Esophagus squamous epithelium (tissue), 5 donors: Measurements from ENCODE around the gene RNF141. TPM values are rescaled to one million over a fixed set of nuclear protein-coding genes. Genes with fewer than 3 reads are reported as not detected.

ENCODE experiments used
- DNase-seq: peaks from one replicate; lab custom pipeline; 2025; lab: John Stamatoyannopoulos, UW
- H3K27ac ChIP-seq, 4 donors: fragments of 200-600 bp; sonication (generic); one replicate each; pipeline ENCODE4 v1.5.1; 2016 to 2019; ENCODE audit warnings: mild to moderate bottlenecking in 1 of 4
- H3K27me3 ChIP-seq, 4 donors: fragments of 200-600 bp; sonication (generic); 1 replicate in 3 of 4; 2 replicates in 1 of 4; pipeline versions ENCODE4 v1.5.1 to v1.6.0; 2017 to 2021; ENCODE audit warnings: antibody characterized with exemption in 1 of 4
- H3K36me3 ChIP-seq, 3 donors: fragments of 200-600 bp; sonication (generic); one replicate each; pipeline ENCODE4 v1.5.1; 2016 to 2019
- H3K4me1 ChIP-seq, 3 donors: fragments of 200-600 bp; sonication (generic); one replicate each; pipeline ENCODE4 v1.5.1; 2017 to 2019
- H3K4me3 ChIP-seq, 4 donors: fragments of 200-600 bp; sonication (generic); 1 replicate in 3 of 4; 2 replicates in 1 of 4; pipeline ENCODE4 v1.5.1; 2016 to 2019; ENCODE audit warnings: mild to moderate bottlenecking in 2 of 4, moderate library complexity in 1 of 4
- H3K9me3 ChIP-seq, 3 donors: fragments of 200-600 bp; sonication (generic); one replicate each; pipeline ENCODE4 v1.5.1; 2016 to 2019
- CTCF ChIP-seq, 6 experiments: fragments of 450-650 bp in 4 of 6; fragments of 200-600 bp in 2 of 6; sonication (generic) in 2 of 6; IDR thresholded peaks; one replicate each; pipeline ENCODE4 v1.5.1; 2016 to 2019; ENCODE audit warnings: antibody characterized with exemption in 6 of 6, mild to moderate bottlenecking in 4 of 6, moderate library complexity in 4 of 6
- POLR2A ChIP-seq, 4 donors: fragments of 450-650 bp; IDR thresholded peaks; one replicate each; pipeline ENCODE4 v1.6.1; 2017; ENCODE audit warnings: antibody characterized with exemption in 4 of 4, mild to moderate bottlenecking in 4 of 4, moderate library complexity in 3 of 4
- WGBS, 2 donors: methylation state at CpG; one replicate each; pipeline ENCODE4 v1.1.5; 2018; 5-methylcytosine and 5-hydroxymethylcytosine counted together
- intact Hi-C: fragments of 100-400 bp; cut with DNase I; formaldehyde crosslinking; loops from one replicate; pipeline ENCODE4 v1.15.0; 2022
- total RNA-seq, 4 donors: library from RNA; depleted of rRNA; stranded (reverse); fragments of >200 nt; gene quantifications; one replicate each; pipeline ENCODE4 v1.1.0, GENCODE V29; 2016
- donor health status: DM: yes; HTN: yes; CAD: no.

Gene RNF141
- total RNA-seq, 4 donors from 2014 or later: 51.7 to 88.4 (median 56.9) TPM

GRCh38 chr11:10500757-10501684 lies 40.0 kb downstream of the RNF141 start:
- H3K36me3 ChIP-seq: peaks cover 0 to 89% (median 3%) of the 10 kb centered on the region in 3 donors
- intact Hi-C loops: no loop called here
- 68% methylated on average over 3 to 8 of the region's 20 CpGs for WGBS, 2 donors
- H3K27me3 ChIP-seq: no peaks in the 10 kb centered on the region
- peaks cover 9 to 47% (median 30%) of the 10 kb centered on the region in 3 donors for H3K4me1 ChIP-seq
- no peaks in the 10 kb centered on the region for H3K9me3 ChIP-seq
- TF ChIP-seq CTCF (IDR thresholded peaks at IDR 0.05) (no peak), POLR2A (IDR thresholded peaks at IDR 0.05) (no peak)
- no peak overlapping the region for H3K27ac ChIP-seq
- DNase-seq: no peak
- H3K4me3 ChIP-seq: no peak overlapping the region

- no peak for DNase-seq
- Histone ChIP-seq H3K4me3 (no peak overlapping the region), H3K27ac (peak overlapping the region in 1 of 4 donors; percentile 28), H3K36me3 (peaks cover 0 to 90% (median 3%) of the 10 kb centered on the region in 3 donors), H3K4me1 (peaks cover 9 to 51% (median 27%) of the 10 kb centered on the region in 3 donors), H3K27me3 (no peaks in the 10 kb centered on the region), H3K9me3 (no peaks in the 10 kb centered on the region)
- no peak for TF ChIP-seq POLR2A (IDR thresholded peaks at IDR 0.05)
- TF ChIP-seq CTCF (IDR thresholded peaks at IDR 0.05): no peak
- intact Hi-C loops: no loop called here
- 70 to 84% methylated on average over 7 to 10 of the region's 15 CpGs for WGBS, 2 donors
Measured at GRCh38 chr11:10499874-10500601, 40.9 kb downstream of the RNF141 start.

GRCh38 chr11:10499452-10499851 lies 41.5 kb downstream of the RNF141 start:
- no peaks in the 10 kb centered on the region for H3K9me3 ChIP-seq
- no peak overlapping the region for H3K4me3 ChIP-seq
- H3K27me3 ChIP-seq: no peaks in the 10 kb centered on the region
- DNase-seq: no peak
- peaks cover 0 to 90% (median 3%) of the 10 kb centered on the region in 3 donors for H3K36me3 ChIP-seq
- 45 to 50% methylated on average over 3 to 4 of the region's 5 CpGs for WGBS, 2 donors
- intact Hi-C loops: no loop called here
- peaks cover 9 to 52% (median 27%) of the 10 kb centered on the region in 3 donors for H3K4me1 ChIP-seq
- TF ChIP-seq CTCF (IDR thresholded peaks at IDR 0.05): no peak
- peak overlapping the region in 1 of 4 donors; percentile 28 for H3K27ac ChIP-seq

GRCh38 chr11:10498426-10499250 lies 42.3 kb downstream of the RNF141 start:
- H3K4me3 ChIP-seq: no peak overlapping the region
- DNase-seq: no peak
- WGBS, 2 donors: 80 to 90% methylated on average over 4 to 5 of the region's 10 CpGs
- peak overlapping the region; percentile 9 to 59 (median 38) for H3K27ac ChIP-seq
- peaks cover 0 to 90% (median 3%) of the 10 kb centered on the region in 3 donors for H3K36me3 ChIP-seq
- TF ChIP-seq CTCF (IDR thresholded peaks at IDR 0.05) (no peak), POLR2A (IDR thresholded peaks at IDR 0.05) (no peak)
- H3K4me1 ChIP-seq: peaks cover 9 to 52% (median 27%) of the 10 kb centered on the region in 3 donors
- no peaks in the 10 kb centered on the region for H3K9me3 ChIP-seq
- intact Hi-C loops: no loop called here
- no peaks in the 10 kb centered on the region for H3K27me3 ChIP-seq
